ENCODE results near the gene PCP2. TPM values are rescaled to one million over a fixed set of nuclear protein-coding genes. Genes with fewer than 3 reads are reported as not detected.

The PCP2 gene
- polyA plus RNA-seq, 2 of the 4 experiments (the other 2 are of a cell fraction) = 0.19 TPM; not detected in 1

DNA sequence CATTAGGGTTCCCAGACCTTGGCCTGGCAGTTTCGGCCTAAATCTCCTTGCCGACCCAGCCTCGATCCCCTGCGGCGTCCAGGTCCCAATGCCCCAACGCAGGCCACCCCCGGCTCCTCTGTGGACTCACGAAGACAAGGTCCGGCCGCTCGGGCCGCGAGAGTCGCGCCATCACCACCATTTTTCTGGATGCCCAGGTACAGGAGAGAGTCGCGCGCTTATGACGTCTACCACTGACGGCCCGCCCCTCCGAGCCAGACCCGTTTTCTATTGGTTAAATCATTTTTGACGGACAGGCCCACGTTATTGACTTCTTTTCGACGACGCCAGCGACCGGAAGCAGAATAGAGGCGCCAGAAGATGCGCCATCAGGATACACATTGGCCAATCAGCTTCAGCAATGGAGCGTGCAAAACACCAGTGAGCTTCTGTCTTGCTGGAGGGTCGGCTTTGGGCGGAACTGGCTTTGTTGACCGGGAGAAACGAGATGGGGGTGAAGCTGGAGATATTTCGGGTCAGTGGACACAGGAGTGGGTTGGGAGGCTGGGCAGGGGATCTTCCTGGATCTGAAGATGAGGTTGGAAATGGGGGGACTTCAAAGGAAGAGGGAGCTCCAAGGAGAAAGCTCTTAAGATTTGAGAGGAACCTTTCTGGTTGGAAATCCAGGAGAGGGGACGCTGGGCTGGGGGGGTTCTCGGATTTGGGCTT, 4.0 kb downstream of the PCP2 start, which contains the start of the genes PET100 and XAB2:
PET100 (plus strand) TSS at position 447 of the 708 bp plus-strand sequence; CDS start at position 488, 41 bp downstream.
XAB2 (minus strand) TSS at position 199 of the 708 bp plus-strand sequence; CDS start at position 181, 18 bp downstream.
- TF ChIP-seq KDM5A (IDR thresholded peaks at IDR 0.05) = peak; percentile 97
- TF ChIP-seq, protein P1, sequence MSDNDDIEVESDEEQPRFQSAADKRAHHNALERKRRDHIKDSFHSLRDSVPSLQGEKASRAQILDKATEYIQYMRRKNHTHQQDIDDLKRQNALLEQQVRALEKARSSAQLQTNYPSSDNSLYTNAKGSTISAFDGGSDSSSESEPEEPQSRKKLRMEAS (IDR thresholded peaks at IDR 0.05) = peak; percentile 55
- peak; percentile 41; the same call in 1 of the 2 replicates for TF ChIP-seq PHF8 (IDR thresholded peaks at IDR 0.05; ENCODE audit: borderline replicate concordance, low read depth)
- TF ChIP-seq CHD2 (IDR thresholded peaks at IDR 0.05; ENCODE audit: low read length, partially characterized antibody) = no peak
- no peak for TF ChIP-seq JUNB (IDR thresholded peaks at IDR 0.05)
- TF ChIP-seq, protein P2, sequence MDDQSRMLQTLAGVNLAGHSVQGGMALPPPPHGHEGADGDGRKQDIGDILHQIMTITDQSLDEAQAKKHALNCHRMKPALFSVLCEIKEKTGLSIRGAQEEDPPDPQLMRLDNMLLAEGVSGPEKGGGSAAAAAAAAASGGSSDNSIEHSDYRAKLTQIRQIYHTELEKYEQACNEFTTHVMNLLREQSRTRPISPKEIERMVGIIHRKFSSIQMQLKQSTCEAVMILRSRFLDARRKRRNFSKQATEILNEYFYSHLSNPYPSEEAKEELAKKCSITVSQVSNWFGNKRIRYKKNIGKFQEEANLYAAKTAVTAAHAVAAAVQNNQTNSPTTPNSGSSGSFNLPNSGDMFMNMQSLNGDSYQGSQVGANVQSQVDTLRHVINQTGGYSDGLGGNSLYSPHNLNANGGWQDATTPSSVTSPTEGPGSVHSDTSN (IDR thresholded peaks at IDR 0.05) = peak; percentile 97
- TF ChIP-seq HDAC2 (IDR thresholded peaks at IDR 0.05) = peak; percentile 70; the same call in 1 of the 2 replicates
- TF ChIP-seq, protein P3, sequence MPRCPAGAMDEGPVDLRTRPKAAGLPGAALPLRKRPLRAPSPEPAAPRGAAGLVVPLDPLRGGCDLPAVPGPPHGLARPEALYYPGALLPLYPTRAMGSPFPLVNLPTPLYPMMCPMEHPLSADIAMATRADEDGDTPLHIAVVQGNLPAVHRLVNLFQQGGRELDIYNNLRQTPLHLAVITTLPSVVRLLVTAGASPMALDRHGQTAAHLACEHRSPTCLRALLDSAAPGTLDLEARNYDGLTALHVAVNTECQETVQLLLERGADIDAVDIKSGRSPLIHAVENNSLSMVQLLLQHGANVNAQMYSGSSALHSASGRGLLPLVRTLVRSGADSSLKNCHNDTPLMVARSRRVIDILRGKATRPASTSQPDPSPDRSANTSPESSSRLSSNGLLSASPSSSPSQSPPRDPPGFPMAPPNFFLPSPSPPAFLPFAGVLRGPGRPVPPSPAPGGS (IDR thresholded peaks at IDR 0.05) = 0 out of 3 replicates have a peak, but pooled peaks have one; percentile 18
- peak in 1 of 2 experiments; percentile 61; a peak in 2 of 5 replicates for TF ChIP-seq JUN (IDR thresholded peaks at IDR 0.05)
- peak; percentile 39 for TF ChIP-seq POLR2A (IDR thresholded peaks at IDR 0.05; ENCODE audit: low read length)
- POLR2A ChIA-PET = interaction anchor here (0.5 to 1.1 kb wide), 6 partner anchors 10 to 132 kb away, joined by 3 to 4 read pairs (median 3); no protein-coding TSS in a partner anchor
- H3K4me2 ChIP-seq = peak within 1 kb of the TSS; percentile 97
- 0% methylated on average over 25 of the region's 40 CpGs for WGBS (ENCODE audit: missing lambda C conversion rate)
- CTCF ChIA-PET = interaction anchor here (0.6 to 2.4 kb wide), 4 partner anchors 23 to 314 kb away, joined by 3 to 7 read pairs (median 4); partner anchors contain the start of genes TIMM44 and TRAPPC5
- DNase-seq (ENCODE audit: low read depth in 1 of 2, low spot score in 1 of 2) (peak; percentile 96 to 98), FAIRE-seq (no peak), ATAC-seq (peak; percentile 97 to 98)
- peak within 1 kb of the TSS; percentile 96 for H3K4me3 ChIP-seq
- H3K27ac ChIP-seq = peak within 1 kb of the TSS; percentile 88 to 90
- H3K4me1 ChIP-seq = peaks cover 14% of the 10 kb centered on the region; the same call in 1 of the 3 replicates
- no peaks in the 10 kb centered on the region for H3K9me3 ChIP-seq

DNA sequence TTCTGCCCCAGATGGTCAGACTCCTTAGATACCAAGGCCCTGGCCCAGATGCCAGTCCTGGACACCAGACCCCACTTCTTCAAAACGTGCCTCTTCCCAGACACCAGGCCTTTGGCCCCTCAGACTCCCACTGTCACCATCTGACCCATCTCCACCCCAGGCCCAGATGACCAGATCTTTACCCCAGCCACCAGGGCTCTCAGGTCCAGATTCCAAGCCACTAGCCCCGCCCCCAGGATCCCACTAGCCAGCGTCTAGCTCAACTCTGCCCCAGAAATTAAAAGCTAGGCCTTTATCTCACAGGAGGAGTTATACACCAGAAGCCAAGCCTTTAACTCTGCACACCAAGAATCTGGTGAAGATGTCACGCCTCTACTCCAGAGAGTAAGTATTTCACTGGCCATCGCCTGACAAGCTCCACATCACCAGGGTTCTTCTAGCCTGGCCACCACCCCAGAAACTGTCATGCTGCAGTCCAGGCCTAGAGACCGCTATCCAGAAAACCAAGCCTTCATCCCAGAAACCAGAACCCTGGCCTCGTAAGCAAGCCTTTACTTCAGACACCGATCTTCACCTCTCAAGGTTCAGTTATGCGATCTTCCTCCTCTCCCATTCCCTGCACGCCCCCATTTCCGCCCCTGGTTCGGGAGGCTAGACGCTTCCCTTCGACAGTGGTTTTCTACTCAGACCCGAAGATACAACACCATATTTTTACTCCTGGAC, 4.8 kb downstream of the PCP2 start:
- CTCF ChIA-PET = interaction anchor here (1.1 to 1.6 kb wide), 2 partner anchors 24 to 52 kb away, joined by 3 to 5 read pairs; partner anchors contain the start of gene TRAPPC5
- H3K27ac ChIP-seq = peak overlapping the region; percentile 76 to 88
- H3K4me1 ChIP-seq = peaks cover 14% of the 10 kb centered on the region; the same call in 1 of the 3 replicates
- DNase-seq (ENCODE audit: low read depth in 1 of 2, low spot score in 1 of 2) (no peak), ATAC-seq (no peak), FAIRE-seq (no peak)
- 1% methylated on average over 15 of the region's 15 CpGs for WGBS (ENCODE audit: missing lambda C conversion rate)
- no peak for TF ChIP-seq HOXB5 (CRISPR knock-in tag; IDR thresholded peaks at IDR 0.05)
- no peak for TF ChIP-seq NFE2L2 (conservative IDR thresholded peaks at IDR 0.05; ENCODE audit: low read length)
- no peak for TF ChIP-seq KDM5A (IDR thresholded peaks at IDR 0.05)
- no peak for TF ChIP-seq PHF8 (IDR thresholded peaks at IDR 0.05; ENCODE audit: borderline replicate concordance, low read depth)
- TF ChIP-seq, protein P4, sequence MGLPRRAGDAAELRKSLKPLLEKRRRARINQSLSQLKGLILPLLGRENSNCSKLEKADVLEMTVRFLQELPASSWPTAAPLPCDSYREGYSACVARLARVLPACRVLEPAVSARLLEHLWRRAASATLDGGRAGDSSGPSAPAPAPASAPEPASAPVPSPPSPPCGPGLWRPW (IDR thresholded peaks at IDR 0.05) = no peak
- TF ChIP-seq, protein P5, sequence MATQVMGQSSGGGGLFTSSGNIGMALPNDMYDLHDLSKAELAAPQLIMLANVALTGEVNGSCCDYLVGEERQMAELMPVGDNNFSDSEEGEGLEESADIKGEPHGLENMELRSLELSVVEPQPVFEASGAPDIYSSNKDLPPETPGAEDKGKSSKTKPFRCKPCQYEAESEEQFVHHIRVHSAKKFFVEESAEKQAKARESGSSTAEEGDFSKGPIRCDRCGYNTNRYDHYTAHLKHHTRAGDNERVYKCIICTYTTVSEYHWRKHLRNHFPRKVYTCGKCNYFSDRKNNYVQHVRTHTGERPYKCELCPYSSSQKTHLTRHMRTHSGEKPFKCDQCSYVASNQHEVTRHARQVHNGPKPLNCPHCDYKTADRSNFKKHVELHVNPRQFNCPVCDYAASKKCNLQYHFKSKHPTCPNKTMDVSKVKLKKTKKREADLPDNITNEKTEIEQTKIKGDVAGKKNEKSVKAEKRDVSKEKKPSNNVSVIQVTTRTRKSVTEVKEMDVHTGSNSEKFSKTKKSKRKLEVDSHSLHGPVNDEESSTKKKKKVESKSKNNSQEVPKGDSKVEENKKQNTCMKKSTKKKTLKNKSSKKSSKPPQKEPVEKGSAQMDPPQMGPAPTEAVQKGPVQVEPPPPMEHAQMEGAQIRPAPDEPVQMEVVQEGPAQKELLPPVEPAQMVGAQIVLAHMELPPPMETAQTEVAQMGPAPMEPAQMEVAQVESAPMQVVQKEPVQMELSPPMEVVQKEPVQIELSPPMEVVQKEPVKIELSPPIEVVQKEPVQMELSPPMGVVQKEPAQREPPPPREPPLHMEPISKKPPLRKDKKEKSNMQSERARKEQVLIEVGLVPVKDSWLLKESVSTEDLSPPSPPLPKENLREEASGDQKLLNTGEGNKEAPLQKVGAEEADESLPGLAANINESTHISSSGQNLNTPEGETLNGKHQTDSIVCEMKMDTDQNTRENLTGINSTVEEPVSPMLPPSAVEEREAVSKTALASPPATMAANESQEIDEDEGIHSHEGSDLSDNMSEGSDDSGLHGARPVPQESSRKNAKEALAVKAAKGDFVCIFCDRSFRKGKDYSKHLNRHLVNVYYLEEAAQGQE (IDR thresholded peaks at IDR 0.05) = no peak
- TF ChIP-seq RCOR1 (IDR thresholded peaks at IDR 0.05; ENCODE audit: low read depth, low read length) = no peak
- H3K4me3 ChIP-seq = peak overlapping the region; percentile 96
- peak overlapping the region; percentile 97 for H3K4me2 ChIP-seq
- POLR2A ChIA-PET = interaction anchor here (1.0 to 1.1 kb wide), 3 partner anchors 16 to 39 kb away, joined by 3 to 4 read pairs (median 3); no protein-coding TSS in a partner anchor
- no peaks in the 10 kb centered on the region for H3K9me3 ChIP-seq

All from A549 (cell line).